G401 (cell line): ENCODE measurements around the gene KIAA0513. TPM values are rescaled to one million over a fixed set of nuclear protein-coding genes. Genes with fewer than 3 reads are reported as not detected.
"Not testable (repeated sequence)": the region's sequence is repeated elsewhere in the genome, so short reads cannot be mapped to it uniquely, and the experiment has no call there.

Experiments
- DNase-seq: peaks from one replicate; pipeline ENCODE4 v3.0.0-alpha.2; 2015; ENCODE audit warnings: low spot score
- in situ Hi-C: cut with HindIII; loops from 2 replicates; pipeline ENCODE4 v1.10.0; 2016; ENCODE audit warnings: low sequenced_read_pairs, mixed read lengths
- total RNA-seq: library from RNA; depleted of rRNA; stranded (reverse); fragments of >200 nt; shearing (Covaris generic); gene quantifications from 2 replicates; pipeline ENCODE4 v1.2.3, GENCODE V29; 2014

Gene KIAA0513
- total RNA-seq, 1 experiment from 2014 or later: 10.5 TPM

DNA sequence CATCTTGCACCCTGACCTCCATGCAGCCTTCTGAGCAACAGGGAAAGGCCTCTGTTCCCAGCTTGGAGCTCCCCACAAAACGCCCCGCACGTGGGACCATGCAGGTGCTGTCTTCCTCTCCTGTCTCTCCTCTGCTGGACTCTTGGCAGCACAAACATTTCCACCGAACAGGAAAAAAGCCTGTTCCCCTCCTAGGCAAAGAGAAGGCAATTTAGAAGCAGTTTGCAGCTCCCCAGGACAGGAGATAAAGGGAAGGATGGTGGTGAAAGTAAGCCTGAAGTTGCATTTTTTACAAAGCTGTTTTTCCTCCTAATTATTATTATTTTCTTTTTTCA, 92.4 kb downstream of the KIAA0513 start:
- DNase-seq: peak; percentile 87
- in situ Hi-C loops: no loop called here

DNA sequence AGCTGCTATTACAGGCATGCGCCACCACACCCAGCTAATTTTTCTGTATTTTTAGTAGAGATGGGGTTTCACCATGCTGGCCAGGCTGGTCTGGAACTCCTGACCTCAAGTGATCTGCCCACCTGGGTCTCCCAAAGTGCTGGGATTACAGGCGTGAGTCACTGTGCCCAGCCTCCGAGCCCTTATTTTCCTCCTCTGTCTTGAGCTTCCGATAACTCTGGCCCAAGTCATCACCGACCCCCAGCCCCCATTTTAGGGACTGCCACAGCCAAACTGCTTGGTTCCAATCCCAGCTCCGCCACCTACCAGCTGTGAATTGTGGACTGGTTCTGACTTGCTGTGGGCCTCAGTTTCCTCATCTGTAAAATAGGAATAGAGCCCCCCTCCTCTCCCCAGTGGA, 95.8 kb downstream of the KIAA0513 start:
- in situ Hi-C loops, DNase-seq: not testable (repeated sequence)

- DNase-seq: no peak
- in situ Hi-C loops: no loop called here
Measured at GRCh38 chr16:85123891-85124635, 96.5 kb downstream of the KIAA0513 start.

DNA sequence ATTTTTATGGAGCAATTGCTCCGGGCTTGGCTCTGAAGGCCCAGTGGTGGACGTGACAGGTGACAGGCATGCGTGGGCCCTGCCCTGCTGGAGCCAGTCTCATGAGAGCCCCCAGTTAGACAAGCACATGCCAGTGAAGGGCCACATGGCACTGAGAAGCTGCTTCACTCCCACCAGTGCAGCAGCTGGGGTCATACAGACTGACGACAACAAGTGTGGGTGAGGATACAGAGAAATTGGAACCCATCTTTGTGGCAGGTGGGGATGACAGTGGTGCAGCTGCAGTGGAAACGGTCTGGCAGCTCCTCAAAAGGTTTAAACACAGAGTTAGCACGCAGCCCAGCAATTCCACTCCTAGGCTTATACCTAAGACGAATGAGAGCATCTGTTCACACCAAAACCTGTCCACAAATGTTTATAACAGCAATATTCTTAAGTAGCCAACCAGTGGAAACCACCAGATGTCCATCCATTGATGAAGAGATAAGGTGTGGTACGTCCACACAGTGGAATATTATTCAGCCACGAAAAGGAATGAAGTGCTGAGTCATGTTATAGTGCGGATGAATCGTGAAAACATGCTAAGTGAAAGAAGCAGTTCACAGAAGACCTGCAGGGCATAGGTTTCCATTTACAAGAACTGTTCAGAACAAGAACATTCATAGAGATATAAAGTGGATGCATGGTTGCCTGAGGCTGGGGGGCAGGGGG, 97.2 kb downstream of the KIAA0513 start:
- no peak for DNase-seq
- in situ Hi-C loops: no loop called here

- in situ Hi-C loops: no loop called here
- DNase-seq: peak; percentile 97
Measured at GRCh38 chr16:85125570-85126393, 98.2 kb downstream of the KIAA0513 start.

DNA sequence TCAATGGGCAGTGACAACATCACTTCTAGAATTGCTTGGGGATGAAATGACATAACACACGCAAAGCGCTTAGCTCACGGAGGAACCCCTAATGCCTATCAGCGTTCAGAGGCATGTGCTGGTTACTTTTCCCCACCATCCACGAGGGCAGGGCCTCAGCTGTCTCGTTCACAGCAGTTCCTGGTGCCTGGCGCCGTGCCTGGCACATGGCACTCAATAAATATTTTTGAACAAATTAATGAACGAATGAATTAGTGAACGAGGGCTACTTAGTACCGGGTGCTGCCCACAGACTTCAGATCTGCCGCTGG, 98.8 kb downstream of the KIAA0513 start:
- DNase-seq: no peak
- in situ Hi-C loops: no loop called here

- in situ Hi-C loops: no loop called here
- peak; percentile 97 for DNase-seq
Measured at GRCh38 chr16:85126705-85127378, 99.2 kb downstream of the KIAA0513 start.

GRCh38 chr16:85127379-85127723, 99.8 kb downstream of the KIAA0513 start:
- no peak for DNase-seq
- in situ Hi-C loops: no loop called here

DNA sequence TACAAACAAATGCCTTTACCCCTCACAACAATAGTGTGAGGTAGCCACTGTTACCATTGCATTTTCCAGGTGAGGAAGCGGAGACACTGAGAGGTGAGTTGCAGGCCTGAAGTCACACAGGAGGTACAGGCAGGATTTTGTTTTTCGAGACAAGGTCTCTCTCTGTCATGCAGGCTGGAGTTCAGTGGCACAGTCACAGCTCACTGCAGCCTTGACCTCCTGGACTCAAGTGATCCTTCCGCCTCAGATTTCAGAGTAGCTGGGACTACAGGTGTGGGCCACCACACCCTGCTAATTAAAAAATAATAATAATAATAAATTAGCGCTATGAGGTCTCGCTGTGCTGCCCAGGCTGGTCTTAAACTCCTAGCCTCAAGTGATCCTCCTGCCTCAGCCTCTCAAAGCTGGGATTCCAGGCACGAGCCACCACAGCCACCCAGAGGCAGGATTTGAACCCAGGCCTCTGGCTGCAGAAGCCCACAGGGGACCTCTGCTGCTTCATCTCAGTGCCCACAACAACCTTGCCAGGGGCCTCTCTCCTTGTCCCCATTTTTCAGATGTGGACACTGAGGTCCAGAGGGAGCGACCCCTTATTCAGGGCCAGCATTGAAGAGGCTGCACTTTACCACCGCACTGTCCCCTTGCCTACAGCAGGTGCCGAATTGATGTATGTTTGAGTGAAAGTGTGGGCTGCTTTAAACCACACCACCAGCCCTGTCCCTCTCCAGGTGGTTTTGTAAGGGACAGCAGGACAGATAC, 100.7 kb downstream of the KIAA0513 start:
- no peak for DNase-seq
- in situ Hi-C loops: no loop called here

- peak; percentile 48 for DNase-seq
- in situ Hi-C loops: no loop called here
Measured at GRCh38 chr16:85129876-85130704, 102.5 kb downstream of the KIAA0513 start.

DNA sequence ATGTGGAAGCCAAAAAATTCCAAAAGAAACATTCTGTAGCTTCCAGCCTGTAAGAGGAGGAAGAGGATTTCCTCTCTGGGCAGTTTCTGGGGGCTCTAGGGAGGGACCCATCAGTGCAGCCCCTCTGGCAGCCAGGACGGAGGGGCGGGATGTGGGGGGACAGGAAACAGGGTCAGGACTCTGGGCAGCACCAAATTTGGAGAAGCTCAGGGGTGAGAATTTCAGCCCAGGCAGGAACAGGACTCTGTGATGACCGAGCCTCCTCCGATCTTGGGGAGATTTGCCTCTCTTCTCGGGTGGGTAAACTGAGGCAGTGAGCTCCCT, 103.1 kb downstream of the KIAA0513 start:
- no peak for DNase-seq
- in situ Hi-C loops: no loop called here

- in situ Hi-C loops: no loop called here
- no peak for DNase-seq
Measured at GRCh38 chr16:85132456-85133289, 105.1 kb downstream of the KIAA0513 start.

DNA sequence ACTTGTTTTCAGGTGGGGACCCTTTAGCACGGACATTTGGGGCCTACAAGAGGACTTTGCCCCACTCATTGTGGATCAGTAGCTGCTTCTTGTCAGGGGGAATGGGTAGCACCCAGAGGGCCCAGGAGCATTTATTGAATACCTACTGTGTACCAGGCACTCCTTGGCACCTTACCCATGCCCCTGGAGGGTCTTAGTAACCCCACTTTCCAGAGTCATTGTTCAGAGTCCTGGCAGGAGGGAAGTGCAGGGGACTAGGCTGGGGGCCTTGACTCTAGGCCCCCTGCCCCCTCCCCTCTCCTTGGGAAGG, 105.7 kb downstream of the KIAA0513 start:
- in situ Hi-C loops: no loop called here
- DNase-seq: no peak

- no peak for DNase-seq
- in situ Hi-C loops: no loop called here
Measured at GRCh38 chr16:85134076-85134788, 106.6 kb downstream of the KIAA0513 start.

DNA sequence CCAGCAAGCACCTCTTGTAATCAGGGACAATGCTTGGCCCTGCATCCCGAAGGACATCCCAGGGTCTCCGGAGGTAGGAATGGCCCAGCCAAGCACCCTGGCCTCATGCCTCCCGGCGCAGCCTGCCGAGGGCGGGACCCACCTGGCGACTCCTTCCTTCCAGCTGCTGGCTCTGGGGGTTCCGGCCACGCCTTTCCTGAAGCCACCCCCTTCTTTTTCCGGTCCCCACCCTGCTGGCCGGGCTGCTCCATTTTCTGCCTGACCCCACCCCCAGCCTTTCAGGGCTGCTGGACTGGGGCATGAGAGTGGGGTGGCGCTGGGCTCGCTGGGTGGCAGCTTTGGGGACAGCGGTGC, 107.2 kb downstream of the KIAA0513 start:
- in situ Hi-C loops: no loop called here

DNA sequence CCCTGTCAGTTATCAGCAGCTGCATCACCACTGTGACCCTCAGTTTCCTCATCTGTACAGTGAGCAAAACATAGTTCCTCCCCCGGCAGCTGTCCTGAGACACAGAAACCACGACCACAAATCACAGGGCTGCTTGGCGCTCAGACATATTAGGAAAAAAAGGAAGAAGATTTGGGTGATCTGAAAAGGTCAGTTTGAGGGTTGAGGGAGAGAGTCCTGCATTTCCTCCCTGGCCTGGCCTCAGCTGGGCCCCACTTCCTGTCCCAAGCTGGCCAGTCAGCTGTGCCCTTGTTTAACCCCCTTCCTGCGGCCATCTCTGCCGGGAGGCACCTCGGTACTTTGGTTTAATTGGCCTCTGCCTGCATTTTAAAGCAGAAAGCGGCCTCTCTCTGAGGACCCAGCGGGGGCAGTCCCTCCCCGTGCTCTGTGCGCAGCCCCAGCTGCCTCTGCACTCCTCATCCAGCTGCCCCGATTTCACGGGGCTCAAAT, 108.7 kb downstream of the KIAA0513 start:
- no peak for DNase-seq
- in situ Hi-C loops: no loop called here

More for the DNA sequence above, 107.2 kb downstream of the KIAA0513 start:
- no peak for DNase-seq

GRCh38 chr16:85136702-85137322, 109.2 kb downstream of the KIAA0513 start:
- no peak for DNase-seq
- in situ Hi-C loops: no loop called here
